Prostate gland (tissue), 2 donors: Measurements from ENCODE around the gene ZFAND4.

Experiments used
- POLR2A ChIP-seq: fragments of 450-650 bp; IDR thresholded peaks from one replicate; pipeline ENCODE4 v1.6.1; 2016; ENCODE audit warnings: antibody characterized with exemption, mild to moderate bottlenecking
- TF ChIP-seq, protein P1 (sequence below), 4 experiments: fragments of 200-600 bp in 2 of 4; fragments of 450-650 bp in 2 of 4; sonication (generic) in 2 of 4; IDR thresholded peaks; 1 replicate in 3 of 4; 2 replicates in 1 of 4; pipeline ENCODE4 v1.5.1; 2016 to 2019; ENCODE audit warnings: antibody characterized with exemption in 4 of 4, mild to moderate bottlenecking in 2 of 4, moderate library complexity in 2 of 4

DNA sequence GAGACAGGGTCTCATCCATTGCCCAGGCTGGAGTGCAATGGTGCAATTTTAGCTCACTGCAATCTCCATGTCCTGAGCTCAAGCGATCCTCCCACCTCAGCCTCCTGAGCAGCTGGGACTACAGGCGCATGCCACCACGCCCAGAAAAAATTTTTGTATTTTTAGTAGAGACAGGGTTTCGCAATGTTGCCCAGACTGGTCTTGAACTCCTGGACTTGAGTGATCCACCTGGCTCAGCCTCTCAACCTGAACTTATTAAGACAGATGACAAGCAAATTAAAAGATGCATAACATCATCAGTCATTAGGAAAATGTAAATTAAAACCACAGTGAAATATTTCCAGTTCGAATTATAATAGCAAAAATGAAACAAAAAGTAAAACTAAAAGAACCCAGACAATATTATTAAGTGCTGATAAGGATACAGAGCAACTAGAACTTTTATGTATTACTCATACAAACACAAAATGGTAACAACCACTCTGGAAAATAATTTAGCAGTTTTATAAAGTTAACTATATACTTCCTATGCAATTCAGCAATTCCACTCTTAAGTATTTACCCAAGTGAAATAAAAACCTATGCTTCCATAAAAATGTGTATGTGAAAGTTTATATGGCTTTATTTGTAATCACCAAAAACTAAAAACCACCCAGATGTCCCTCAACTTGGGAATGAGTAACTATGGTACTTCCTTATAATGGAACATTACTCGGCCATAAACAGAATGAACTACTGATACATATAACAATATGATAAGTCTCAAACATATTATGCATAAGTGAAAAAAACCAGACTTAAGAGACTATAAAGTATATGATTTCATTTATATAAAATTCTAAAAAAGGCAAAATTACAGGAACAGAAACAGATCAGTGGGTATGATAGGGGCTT lies 15.3 kb downstream of the ZFAND4 start:
- no peak for TF ChIP-seq POLR2A
- TF ChIP-seq, protein P1, sequence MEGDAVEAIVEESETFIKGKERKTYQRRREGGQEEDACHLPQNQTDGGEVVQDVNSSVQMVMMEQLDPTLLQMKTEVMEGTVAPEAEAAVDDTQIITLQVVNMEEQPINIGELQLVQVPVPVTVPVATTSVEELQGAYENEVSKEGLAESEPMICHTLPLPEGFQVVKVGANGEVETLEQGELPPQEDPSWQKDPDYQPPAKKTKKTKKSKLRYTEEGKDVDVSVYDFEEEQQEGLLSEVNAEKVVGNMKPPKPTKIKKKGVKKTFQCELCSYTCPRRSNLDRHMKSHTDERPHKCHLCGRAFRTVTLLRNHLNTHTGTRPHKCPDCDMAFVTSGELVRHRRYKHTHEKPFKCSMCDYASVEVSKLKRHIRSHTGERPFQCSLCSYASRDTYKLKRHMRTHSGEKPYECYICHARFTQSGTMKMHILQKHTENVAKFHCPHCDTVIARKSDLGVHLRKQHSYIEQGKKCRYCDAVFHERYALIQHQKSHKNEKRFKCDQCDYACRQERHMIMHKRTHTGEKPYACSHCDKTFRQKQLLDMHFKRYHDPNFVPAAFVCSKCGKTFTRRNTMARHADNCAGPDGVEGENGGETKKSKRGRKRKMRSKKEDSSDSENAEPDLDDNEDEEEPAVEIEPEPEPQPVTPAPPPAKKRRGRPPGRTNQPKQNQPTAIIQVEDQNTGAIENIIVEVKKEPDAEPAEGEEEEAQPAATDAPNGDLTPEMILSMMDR (IDR thresholded peaks at IDR 0.05), result no peak
